Mucosa of stomach (tissue), 1 donor: ENCODE measurements around the gene CYTH4.

Experiments
- H3K27me3 ChIP-seq: one replicate; pipeline ENCODE4 v1.7.0; 2013; ENCODE audit warnings: mild to moderate bottlenecking, low read length; ENCODE audit not compliant: control insufficient read depth, insufficient read depth
- H3K36me3 ChIP-seq: one replicate; pipeline ENCODE4 v1.7.0; 2013; ENCODE audit warnings: low read length; ENCODE audit not compliant: control insufficient read depth, insufficient read depth
- H3K4me1 ChIP-seq: one replicate; pipeline ENCODE4 v1.7.0; 2013; ENCODE audit warnings: mild to moderate bottlenecking, low read length; ENCODE audit not compliant: control insufficient read depth, insufficient read depth
- H3K4me3 ChIP-seq: one replicate; pipeline ENCODE4 v1.7.0; 2013; ENCODE audit warnings: low read length
- H3K9ac ChIP-seq: one replicate; pipeline ENCODE4 v1.7.0; 2013; ENCODE audit warnings: mild to moderate bottlenecking, low read length, moderate library complexity
- H3K9me3 ChIP-seq: one replicate; pipeline ENCODE4 v1.7.0; 2013; ENCODE audit warnings: mild to moderate bottlenecking, low read length, moderate library complexity; ENCODE audit not compliant: control insufficient read depth
- donor health status: Pancreatic carcinoma.

Gene CYTH4

GRCh38 chr22:37266581-37267134, 15.7 kb upstream of the CYTH4 start:
- H3K9me3 ChIP-seq = no peaks in the 10 kb centered on the region
- no peaks in the 10 kb centered on the region for H3K36me3 ChIP-seq
- no peaks in the 10 kb centered on the region for H3K4me1 ChIP-seq
- no peak overlapping the region for H3K9ac ChIP-seq
- no peaks in the 10 kb centered on the region for H3K27me3 ChIP-seq
- H3K4me3 ChIP-seq = no peak overlapping the region

DNA sequence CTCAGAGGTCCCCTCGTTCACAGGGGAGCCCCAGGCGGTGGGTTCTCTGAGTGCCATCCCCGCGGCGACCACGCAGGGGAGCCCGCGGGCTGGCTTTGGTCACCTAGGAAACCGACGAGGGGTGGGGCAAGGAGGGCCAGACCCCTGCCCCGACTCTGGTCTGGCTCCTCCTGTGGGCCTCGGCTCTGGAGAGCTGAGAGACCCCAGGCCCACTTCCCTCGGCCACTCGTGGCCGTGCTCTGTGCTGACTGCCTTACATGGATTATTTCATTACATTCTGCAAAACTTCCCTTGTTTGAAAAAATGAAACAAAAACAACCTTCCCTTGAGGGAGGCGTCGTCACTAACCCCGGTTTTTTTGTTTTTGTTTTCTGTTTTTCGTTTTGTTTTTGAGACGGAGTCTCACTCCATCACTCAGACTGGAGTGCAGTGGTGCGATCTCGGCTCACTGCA, 15.1 kb upstream of the CYTH4 start:
- H3K4me3 ChIP-seq = no peak overlapping the region
- no peaks in the 10 kb centered on the region for H3K4me1 ChIP-seq

DNA sequence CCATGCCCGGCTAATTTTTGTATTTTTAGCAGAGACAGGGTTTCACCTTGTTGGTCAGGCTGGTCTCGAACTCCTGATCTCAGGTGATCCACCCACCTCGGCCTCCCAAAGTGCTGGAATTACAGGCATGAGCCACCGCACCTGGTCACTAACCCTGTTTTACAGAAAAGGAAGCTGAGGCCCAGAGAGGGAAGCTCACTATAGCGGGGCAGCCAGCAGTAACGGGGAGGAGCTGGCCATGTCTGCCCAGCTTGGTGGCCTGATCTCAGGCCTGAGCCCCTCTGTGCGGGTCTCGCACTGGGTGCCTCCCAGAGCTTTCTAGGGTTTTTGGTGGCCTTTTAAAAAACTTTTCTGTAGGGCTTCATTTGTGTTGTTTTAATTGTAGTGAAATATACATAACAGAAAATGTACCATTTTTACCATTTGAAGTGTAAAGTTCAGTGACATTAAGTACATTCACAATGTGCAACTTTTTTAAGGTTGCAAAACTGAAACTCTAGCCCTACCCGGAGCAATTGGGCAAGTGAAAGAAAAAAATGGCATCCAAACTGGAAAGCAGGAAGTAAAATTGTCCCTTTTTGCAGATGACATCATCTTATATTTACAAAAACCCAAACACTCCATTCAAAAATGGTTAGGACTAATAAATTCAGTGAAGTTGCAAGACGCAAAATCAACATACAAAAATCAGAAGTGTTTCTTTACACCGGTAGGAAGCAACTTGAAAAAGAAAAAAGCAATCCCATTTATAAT, 14.5 kb upstream of the CYTH4 start:
- Histone ChIP-seq H3K9ac (no peak overlapping the region), H3K36me3 (no peaks in the 10 kb centered on the region), H3K4me1 (no peaks in the 10 kb centered on the region), H3K4me3 (no peak overlapping the region), H3K9me3 (no peaks in the 10 kb centered on the region), H3K27me3 (no peaks in the 10 kb centered on the region)

More for the DNA sequence above, 15.1 kb upstream of the CYTH4 start:
- Histone ChIP-seq H3K27me3 (no peaks in the 10 kb centered on the region), H3K9ac (no peak overlapping the region), H3K9me3 (no peaks in the 10 kb centered on the region), H3K36me3 (no peaks in the 10 kb centered on the region)

DNA sequence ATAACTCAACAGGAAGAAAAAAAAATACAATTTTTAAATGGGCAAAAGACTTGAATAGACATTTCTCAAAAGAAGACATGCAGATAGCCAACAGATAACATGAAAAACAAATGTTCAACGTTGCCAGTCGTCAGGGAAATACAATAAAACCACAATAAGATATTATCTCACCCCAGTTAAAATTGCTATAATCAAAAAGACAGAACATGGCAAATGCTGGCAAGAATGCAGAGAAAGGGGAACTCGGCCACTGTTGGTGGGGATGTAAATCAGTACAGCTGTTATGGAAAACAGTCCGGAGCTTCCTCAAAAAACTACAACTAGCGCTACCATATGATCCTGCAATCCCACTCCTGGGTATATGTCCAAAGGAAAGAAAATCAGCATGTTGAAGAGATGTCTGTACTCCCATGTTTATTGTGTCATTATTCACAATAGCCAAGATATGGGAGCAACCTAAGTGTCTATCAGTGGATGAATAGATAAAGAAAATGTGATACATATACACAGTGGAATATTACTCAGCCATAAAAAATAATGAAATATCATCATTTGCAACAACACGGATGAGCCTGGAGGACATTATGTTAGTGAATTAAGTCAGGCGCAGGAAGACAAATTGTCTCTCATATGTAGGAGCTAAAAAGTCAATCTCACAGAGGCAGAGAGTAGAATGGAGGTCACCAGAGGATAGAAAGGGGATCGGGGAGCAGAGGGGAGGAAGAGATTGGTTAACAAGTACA, 12.2 kb upstream of the CYTH4 start:
- H3K9me3 ChIP-seq = no peaks in the 10 kb centered on the region
- no peaks in the 10 kb centered on the region for H3K27me3 ChIP-seq
- no peak overlapping the region for H3K4me3 ChIP-seq
- H3K36me3 ChIP-seq = no peaks in the 10 kb centered on the region
- H3K9ac ChIP-seq = no peak overlapping the region
- H3K4me1 ChIP-seq = no peaks in the 10 kb centered on the region

- H3K4me3 ChIP-seq = no peak overlapping the region
- no peaks in the 10 kb centered on the region for H3K36me3 ChIP-seq
- no peaks in the 10 kb centered on the region for H3K9me3 ChIP-seq
- no peaks in the 10 kb centered on the region for H3K4me1 ChIP-seq
- H3K27me3 ChIP-seq = no peaks in the 10 kb centered on the region
- H3K9ac ChIP-seq = no peak overlapping the region
These were observed 11.2 kb upstream of the CYTH4 start for GRCh38 chr22:37270928-37271650.

- H3K36me3 ChIP-seq = no peaks in the 10 kb centered on the region
These were observed 9.0 kb upstream of the CYTH4 start for GRCh38 chr22:37273126-37273845.

GRCh38 chr22:37273846-37274225, 8.5 kb upstream of the CYTH4 start:
- Histone ChIP-seq H3K36me3 (no peaks in the 10 kb centered on the region), H3K4me3 (no peak overlapping the region), H3K4me1 (no peaks in the 10 kb centered on the region), H3K9me3 (no peaks in the 10 kb centered on the region), H3K27me3 (no peaks in the 10 kb centered on the region), H3K9ac (no peak overlapping the region)

More at GRCh38 chr22:37273126-37273845, 9.0 kb upstream of the CYTH4 start:
- no peak overlapping the region for H3K4me3 ChIP-seq
- H3K9me3 ChIP-seq = no peaks in the 10 kb centered on the region
- H3K4me1 ChIP-seq = no peaks in the 10 kb centered on the region
- H3K27me3 ChIP-seq = no peaks in the 10 kb centered on the region
- no peak overlapping the region for H3K9ac ChIP-seq

DNA sequence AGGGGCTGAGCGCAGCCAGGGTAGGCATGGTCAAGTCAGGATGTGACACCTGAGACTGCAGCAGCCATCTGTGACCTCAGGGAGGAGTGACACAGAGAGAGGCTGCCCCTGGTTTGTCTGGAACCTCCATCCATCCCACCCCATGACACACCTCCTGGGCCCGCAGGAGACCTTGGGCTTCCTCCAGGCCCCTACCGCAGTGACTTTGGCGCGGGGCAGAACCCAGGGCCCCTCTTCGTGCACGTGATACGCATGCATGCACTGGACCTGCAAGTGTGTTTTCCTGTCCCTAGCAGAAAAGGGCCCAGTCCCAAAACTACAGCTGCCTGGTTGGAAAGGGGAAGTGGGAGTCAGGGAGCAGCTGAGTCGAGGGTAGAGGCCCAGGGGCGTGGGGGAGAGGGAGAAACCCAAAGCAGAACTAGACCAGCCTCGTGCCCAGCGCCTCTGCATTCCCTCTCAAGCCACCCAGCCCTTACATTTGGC, 7.9 kb upstream of the CYTH4 start:
- Histone ChIP-seq H3K36me3 (no peaks in the 10 kb centered on the region), H3K9me3 (no peaks in the 10 kb centered on the region), H3K27me3 (no peaks in the 10 kb centered on the region), H3K4me3 (no peak overlapping the region), H3K4me1 (no peaks in the 10 kb centered on the region), H3K9ac (no peak overlapping the region)

- no peaks in the 10 kb centered on the region for H3K9me3 ChIP-seq
- H3K9ac ChIP-seq = no peak overlapping the region
- H3K4me1 ChIP-seq = no peaks in the 10 kb centered on the region
- no peak overlapping the region for H3K4me3 ChIP-seq
- no peaks in the 10 kb centered on the region for H3K27me3 ChIP-seq
- no peaks in the 10 kb centered on the region for H3K36me3 ChIP-seq
These were observed 7.2 kb upstream of the CYTH4 start for GRCh38 chr22:37275134-37275533.

DNA sequence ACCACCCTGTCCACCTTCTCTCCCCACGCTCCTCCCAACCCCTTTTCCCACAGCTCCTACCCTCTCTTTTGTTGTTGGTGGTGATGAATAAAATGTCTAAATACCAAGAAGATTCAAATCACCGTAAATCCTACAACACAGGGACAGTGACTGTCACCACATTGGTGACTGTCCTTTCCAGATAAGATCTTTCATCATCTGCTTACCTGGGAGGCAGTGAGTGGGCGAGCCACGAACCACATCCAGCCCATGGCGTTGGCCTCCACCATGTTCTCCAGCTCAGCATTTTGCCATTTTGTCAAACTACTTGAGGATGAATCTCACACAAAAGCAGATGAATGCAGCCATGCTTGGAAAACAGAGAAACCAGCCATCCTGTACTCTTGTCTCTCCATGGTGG, 6.7 kb upstream of the CYTH4 start:
- Histone ChIP-seq H3K27me3 (no peaks in the 10 kb centered on the region), H3K4me3 (no peak overlapping the region), H3K9ac (no peak overlapping the region), H3K36me3 (no peaks in the 10 kb centered on the region), H3K4me1 (no peaks in the 10 kb centered on the region), H3K9me3 (no peaks in the 10 kb centered on the region)

DNA sequence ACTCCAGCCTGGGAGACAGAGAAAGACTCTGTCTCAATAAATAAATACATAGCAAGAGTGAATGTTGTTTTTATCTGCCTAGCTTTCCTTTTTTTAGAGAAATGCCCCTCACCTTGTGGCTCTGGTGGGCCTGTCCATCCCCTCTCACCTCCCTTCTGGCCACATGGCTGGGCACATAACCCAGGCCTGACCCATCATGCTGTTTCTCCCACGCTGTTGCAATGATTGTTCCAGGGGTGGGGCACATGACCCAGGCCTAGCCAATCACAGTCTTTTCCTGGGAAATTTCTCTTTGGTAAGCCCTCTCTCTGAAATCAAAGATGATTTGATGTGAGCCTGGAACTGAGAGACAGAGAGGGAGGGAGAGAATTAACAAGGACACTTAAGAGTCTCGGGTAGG, 5.5 kb upstream of the CYTH4 start:
- no peak overlapping the region for H3K4me3 ChIP-seq
- no peaks in the 10 kb centered on the region for H3K27me3 ChIP-seq

More for the DNA sequence above, 5.5 kb upstream of the CYTH4 start:
- Histone ChIP-seq H3K9ac (no peak overlapping the region), H3K36me3 (no peaks in the 10 kb centered on the region), H3K9me3 (no peaks in the 10 kb centered on the region), H3K4me1 (no peaks in the 10 kb centered on the region)
